ENCODE results near the gene TUBB6. TPM values are rescaled to one million over a fixed set of nuclear protein-coding genes. Genes with fewer than 3 reads are reported as not detected.

Gene TUBB6
- total and polyA plus RNA-seq, 2 of the 8 experiments (the other 6 are each of a cell fraction or from before 2014, with no cell fraction given) = 126 to 223 TPM

DNA sequence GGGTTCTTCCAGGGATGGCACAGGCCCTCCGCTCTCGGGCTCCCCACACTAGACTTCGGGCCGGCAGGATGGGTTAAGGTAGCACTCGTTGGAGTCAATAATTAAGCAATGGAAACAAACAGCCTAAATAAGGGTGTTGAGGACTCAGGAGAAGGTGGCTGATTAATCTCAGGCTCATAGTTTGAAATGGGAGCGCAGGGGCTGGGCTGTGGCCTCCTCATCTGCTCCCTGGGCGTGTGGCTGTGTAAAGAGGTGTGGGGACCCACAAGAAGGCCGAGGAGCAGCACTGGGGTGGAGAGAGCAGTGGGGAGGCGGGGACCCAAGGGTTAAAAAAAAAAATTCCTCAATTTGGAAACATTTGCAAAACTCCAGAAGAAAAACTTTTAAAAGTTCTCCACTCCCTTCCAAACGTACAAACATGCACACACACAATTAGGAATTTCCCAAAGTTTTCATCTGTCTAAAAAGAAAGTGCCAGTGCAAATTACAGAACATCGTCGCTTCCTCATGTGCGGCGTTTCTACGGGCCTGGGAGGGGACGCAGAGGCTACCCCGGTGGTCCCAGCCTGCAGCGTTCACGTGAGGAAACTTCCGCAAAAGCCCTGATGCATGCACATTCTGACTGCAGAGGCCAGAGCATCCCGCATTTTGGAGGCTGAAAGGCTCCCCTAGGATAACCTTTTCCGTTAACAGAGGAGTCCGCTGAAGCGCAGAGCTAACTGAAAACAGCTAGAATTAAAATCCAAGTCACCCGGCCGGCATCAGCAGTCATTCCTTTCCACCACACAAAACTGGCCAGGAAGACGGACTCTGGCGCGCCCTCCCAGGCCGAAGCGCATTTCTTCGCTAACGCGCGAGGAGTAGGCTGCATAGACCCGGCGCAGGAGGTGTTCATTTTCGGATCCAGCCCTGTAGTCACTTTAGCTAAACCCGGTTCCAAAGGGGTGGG is 1.0 kb upstream of the TUBB6 start (continued):
- TF ChIP-seq, protein P1, sequence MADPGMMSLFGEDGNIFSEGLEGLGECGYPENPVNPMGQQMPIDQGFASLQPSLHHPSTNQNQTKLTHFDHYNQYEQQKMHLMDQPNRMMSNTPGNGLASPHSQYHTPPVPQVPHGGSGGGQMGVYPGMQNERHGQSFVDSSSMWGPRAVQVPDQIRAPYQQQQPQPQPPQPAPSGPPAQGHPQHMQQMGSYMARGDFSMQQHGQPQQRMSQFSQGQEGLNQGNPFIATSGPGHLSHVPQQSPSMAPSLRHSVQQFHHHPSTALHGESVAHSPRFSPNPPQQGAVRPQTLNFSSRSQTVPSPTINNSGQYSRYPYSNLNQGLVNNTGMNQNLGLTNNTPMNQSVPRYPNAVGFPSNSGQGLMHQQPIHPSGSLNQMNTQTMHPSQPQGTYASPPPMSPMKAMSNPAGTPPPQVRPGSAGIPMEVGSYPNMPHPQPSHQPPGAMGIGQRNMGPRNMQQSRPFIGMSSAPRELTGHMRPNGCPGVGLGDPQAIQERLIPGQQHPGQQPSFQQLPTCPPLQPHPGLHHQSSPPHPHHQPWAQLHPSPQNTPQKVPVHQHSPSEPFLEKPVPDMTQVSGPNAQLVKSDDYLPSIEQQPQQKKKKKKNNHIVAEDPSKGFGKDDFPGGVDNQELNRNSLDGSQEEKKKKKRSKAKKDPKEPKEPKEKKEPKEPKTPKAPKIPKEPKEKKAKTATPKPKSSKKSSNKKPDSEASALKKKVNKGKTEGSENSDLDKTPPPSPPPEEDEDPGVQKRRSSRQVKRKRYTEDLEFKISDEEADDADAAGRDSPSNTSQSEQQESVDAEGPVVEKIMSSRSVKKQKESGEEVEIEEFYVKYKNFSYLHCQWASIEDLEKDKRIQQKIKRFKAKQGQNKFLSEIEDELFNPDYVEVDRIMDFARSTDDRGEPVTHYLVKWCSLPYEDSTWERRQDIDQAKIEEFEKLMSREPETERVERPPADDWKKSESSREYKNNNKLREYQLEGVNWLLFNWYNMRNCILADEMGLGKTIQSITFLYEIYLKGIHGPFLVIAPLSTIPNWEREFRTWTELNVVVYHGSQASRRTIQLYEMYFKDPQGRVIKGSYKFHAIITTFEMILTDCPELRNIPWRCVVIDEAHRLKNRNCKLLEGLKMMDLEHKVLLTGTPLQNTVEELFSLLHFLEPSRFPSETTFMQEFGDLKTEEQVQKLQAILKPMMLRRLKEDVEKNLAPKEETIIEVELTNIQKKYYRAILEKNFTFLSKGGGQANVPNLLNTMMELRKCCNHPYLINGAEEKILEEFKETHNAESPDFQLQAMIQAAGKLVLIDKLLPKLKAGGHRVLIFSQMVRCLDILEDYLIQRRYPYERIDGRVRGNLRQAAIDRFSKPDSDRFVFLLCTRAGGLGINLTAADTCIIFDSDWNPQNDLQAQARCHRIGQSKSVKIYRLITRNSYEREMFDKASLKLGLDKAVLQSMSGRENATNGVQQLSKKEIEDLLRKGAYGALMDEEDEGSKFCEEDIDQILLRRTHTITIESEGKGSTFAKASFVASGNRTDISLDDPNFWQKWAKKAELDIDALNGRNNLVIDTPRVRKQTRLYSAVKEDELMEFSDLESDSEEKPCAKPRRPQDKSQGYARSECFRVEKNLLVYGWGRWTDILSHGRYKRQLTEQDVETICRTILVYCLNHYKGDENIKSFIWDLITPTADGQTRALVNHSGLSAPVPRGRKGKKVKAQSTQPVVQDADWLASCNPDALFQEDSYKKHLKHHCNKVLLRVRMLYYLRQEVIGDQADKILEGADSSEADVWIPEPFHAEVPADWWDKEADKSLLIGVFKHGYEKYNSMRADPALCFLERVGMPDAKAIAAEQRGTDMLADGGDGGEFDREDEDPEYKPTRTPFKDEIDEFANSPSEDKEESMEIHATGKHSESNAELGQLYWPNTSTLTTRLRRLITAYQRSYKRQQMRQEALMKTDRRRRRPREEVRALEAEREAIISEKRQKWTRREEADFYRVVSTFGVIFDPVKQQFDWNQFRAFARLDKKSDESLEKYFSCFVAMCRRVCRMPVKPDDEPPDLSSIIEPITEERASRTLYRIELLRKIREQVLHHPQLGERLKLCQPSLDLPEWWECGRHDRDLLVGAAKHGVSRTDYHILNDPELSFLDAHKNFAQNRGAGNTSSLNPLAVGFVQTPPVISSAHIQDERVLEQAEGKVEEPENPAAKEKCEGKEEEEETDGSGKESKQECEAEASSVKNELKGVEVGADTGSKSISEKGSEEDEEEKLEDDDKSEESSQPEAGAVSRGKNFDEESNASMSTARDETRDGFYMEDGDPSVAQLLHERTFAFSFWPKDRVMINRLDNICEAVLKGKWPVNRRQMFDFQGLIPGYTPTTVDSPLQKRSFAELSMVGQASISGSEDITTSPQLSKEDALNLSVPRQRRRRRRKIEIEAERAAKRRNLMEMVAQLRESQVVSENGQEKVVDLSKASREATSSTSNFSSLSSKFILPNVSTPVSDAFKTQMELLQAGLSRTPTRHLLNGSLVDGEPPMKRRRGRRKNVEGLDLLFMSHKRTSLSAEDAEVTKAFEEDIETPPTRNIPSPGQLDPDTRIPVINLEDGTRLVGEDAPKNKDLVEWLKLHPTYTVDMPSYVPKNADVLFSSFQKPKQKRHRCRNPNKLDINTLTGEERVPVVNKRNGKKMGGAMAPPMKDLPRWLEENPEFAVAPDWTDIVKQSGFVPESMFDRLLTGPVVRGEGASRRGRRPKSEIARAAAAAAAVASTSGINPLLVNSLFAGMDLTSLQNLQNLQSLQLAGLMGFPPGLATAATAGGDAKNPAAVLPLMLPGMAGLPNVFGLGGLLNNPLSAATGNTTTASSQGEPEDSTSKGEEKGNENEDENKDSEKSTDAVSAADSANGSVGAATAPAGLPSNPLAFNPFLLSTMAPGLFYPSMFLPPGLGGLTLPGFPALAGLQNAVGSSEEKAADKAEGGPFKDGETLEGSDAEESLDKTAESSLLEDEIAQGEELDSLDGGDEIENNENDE (IDR thresholded peaks at IDR 0.05; ENCODE audit: insufficient replicate concordance, low read length) = no peak
- TF ChIP-seq HDAC2 (IDR thresholded peaks at IDR 0.05; ENCODE audit: borderline replicate concordance in 1 of 2, low read depth in 2 of 2, low read length in 2 of 2) = peak; percentile 62 to 73; a peak in 2 of 4 replicates
- TF ChIP-seq, protein P2, sequence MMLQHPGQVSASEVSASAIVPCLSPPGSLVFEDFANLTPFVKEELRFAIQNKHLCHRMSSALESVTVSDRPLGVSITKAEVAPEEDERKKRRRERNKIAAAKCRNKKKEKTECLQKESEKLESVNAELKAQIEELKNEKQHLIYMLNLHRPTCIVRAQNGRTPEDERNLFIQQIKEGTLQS (IDR thresholded peaks at IDR 0.05; ENCODE audit: insufficient read depth, low read depth, low read length) = no peak
- TF ChIP-seq, protein P3, sequence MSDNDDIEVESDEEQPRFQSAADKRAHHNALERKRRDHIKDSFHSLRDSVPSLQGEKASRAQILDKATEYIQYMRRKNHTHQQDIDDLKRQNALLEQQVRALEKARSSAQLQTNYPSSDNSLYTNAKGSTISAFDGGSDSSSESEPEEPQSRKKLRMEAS (IDR thresholded peaks at IDR 0.05) = no peak
- no peak for TF ChIP-seq FOSL1 (IDR thresholded peaks at IDR 0.05; ENCODE audit: insufficient read depth, low read depth, low read length)
- peak; percentile 16; the same call in 1 of the 2 replicates for TF ChIP-seq TCF12 (IDR thresholded peaks at IDR 0.05; ENCODE audit: low read depth, low read length)
- no peak for TF ChIP-seq CREB1 (IDR thresholded peaks at IDR 0.05)
- no peak; the same call in 1 of the 2 replicates for TF ChIP-seq SUZ12 (IDR thresholded peaks at IDR 0.05; ENCODE audit: low read length)

Measured in H1 (cell line).